ENCODE measurements around the gene PEF1.
"Not testable (repeated sequence)": the region's sequence is repeated elsewhere in the genome, so short reads cannot be mapped to it uniquely, and the experiment has no call there.

Gene PEF1

DNA sequence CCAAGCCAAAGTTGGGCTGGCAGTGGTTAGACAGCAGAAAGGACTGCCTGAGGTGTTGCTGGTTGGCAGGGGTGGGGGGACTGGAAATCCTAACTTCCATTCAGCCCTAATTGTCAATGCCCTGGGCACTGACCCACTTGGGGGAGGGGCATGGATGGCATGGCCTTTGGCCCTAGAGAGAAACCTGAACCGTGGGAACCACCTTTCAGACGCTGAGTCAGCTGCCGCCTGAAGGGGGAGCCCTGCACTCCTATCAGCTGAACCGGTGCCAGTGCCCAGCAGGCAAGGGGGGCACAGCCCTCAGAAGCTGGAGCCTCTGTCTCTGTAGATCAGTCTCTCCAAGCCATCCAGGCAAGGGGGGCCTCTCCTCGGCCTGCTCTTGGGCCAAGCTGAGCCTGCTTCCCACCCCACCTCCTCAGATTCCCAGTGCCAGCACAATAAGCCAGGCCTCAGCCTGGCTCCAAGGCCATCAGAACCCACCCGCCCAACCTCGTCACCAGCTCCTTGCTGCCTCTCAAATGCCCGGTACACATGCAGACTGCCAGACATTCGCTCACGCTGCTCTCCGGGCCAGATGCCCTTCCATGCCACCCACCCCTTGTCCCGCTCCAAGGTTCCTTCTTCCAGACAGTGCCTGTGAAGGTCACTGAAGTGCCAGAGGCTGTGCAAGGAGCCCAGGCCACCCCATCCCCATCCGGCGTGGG, 56.8 kb downstream of the PEF1 start:
- in situ Hi-C loops (cut with MboI; ENCODE audit: low sequenced_read_pairs) = no loop called here

DNA sequence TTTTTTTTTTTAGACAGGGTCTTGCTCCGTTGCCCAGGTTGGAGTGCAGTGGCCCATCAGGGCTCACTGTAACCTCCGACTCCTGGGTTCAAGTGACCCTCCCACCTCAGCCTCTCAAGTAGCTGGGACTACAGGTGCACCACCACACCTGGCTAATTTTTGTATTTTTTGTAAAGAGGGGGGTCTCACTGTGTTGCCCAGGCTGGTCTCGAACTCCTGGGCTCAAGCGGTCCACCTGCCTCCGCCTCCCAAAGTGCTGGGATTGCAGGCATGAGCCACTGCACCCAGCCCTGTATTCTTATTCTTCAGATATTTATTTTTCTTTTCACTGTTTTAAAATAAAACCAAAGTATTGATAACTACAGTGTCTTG, 57.4 kb downstream of the PEF1 start:
- in situ Hi-C loops (cut with MboI; ENCODE audit: low sequenced_read_pairs) = not testable (repeated sequence)

DNA sequence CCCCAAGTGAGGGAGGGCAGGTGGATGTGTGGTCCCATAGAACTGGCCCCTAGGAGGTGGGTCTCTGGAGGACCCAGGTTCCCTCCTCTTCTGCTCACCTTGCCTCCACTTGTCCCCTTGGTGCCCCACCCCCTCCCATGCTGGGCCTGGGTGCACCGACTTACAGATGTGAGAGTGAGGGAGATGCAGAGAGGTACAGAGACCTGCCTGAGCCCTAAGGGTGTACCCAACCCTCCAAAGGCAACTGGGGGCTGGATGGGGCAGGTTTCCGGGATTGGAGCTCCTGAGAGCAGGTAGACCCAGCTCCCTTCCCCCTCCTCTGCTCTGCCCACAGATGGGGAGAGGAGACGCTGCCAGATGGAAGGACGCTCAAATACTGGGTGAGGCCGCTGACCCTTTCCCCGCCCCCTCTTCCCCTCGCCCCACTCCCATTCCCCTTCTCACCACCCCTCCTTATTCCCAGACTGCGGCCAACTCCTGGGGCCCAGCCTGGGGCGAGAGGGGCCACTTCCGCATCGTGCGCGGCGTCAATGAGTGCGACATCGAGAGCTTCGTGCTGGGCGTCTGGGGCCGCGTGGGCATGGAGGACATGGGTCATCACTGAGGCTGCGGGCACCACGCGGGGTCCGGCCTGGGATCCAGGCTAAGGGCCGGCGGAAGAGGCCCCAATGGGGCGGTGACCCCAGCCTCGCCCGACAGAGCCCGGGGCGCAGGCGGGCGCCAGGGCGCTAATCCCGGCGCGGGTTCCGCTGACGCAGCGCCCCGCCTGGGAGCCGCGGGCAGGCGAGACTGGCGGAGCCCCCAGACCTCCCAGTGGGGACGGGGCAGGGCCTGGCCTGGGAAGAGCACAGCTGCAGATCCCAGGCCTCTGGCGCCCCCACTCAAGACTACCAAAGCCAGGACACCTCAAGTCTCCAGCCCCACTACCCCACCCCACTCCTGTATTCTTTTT, 58.0 kb downstream of the PEF1 start:
- in situ Hi-C loops (cut with MboI; ENCODE audit: low sequenced_read_pairs) = no loop called here

DNA sequence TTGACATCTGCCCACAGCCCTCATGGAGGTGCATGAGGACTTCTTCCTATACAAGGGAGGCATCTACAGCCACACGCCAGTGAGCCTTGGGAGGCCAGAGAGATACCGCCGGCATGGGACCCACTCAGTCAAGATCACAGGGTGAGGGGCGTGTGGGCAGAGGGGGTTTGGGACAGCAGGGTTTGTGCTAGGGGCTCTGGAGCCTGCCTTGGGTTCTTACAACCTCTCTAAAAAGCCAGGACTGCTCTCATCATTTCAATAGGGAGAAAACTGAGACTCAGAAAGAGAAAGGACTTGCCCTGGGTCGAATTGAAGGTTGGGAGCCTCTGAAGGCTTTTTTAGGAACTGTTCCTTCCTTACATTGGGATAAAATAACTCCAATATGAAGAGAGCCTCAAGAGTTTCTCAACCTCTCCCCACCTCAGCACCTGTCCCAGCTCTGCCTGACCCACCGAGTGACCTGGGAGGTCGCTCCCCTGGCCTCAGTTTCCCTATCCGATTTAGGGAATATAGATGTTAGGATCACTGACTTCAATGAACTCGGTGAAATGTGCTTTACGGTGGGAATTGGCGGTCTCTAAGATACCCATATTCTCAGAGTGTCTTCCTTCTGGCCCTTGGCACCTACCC, 58.8 kb downstream of the PEF1 start:
- in situ Hi-C loops (cut with MboI; ENCODE audit: low sequenced_read_pairs) = no loop called here

DNA sequence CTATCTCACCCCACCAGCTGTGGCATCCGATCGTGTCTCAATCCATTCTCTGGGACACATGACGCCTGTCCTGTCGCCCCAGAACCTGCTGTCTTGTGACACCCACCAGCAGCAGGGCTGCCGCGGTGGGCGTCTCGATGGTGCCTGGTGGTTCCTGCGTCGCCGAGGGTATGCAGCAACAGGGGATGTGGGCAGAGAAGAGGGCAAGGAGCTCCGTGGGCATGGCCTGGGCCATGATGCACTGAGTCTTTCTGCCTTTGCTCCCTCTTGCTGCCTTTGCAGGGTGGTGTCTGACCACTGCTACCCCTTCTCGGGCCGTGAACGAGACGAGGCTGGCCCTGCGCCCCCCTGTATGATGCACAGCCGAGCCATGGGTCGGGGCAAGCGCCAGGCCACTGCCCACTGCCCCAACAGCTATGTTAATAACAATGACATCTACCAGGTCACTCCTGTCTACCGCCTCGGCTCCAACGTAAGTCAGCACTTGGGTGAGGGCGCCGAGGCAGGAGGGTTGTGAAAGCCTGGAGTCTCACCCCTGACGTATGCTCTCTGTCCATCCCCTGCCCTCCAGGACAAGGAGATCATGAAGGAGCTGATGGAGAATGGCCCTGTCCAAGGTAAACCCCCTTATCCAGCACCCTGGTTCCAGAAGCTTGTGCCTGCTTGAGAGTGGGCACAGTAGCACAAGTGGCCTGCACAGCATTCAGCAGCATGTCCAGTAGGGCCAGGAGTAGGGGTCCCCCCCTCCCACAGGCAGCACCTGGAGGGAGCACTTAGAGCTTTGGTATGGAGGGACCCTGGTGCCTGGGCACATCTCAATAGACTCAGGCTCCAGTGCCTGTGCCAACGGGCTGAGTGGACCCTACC, 59.6 kb downstream of the PEF1 start:
- in situ Hi-C loops (cut with MboI; ENCODE audit: low sequenced_read_pairs) = no loop called here

DNA sequence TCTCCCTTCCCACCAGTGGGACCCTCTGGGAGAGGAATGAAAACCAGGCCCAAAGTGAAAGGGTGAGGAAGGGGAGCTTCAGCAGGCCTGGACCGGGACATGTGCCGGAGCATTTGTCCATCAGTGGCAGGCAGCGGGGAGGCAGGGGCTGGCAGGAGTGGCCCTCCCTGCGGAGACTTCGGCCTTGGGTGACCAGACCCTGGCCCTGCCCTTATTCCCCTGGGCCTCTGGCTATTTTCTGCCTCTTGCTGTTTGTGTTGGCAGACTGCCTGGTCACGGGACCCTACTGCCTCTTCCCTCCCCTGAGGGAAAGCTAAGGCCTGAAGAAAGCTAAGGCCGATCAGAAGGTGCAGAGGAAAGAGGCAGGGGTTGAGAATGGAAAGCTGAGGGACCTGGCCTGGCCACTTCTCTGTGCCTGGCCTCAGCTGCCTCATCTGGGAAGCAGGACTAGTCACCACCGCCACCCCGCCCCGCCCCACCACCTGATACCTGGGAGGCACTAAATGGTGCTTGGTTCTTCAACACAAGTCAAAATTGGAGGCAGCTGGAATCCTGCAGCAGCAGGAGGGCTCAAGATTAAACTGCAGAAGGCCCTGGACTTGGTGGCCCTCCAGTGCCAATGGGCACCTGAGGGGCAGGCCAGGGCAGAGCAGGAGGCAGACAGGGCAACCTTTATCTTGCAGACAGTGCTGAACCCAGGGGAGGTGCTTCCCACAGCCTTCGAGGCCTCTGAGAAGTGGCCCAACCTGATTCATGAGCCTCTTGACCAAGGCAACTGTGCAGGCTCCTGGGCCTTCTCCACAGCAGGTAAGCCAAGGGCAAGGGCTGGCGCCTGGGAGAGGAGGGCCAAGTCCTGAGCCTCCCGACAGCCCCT, 60.4 kb downstream of the PEF1 start:
- in situ Hi-C loops (cut with MboI; ENCODE audit: low sequenced_read_pairs) = no loop called here

DNA sequence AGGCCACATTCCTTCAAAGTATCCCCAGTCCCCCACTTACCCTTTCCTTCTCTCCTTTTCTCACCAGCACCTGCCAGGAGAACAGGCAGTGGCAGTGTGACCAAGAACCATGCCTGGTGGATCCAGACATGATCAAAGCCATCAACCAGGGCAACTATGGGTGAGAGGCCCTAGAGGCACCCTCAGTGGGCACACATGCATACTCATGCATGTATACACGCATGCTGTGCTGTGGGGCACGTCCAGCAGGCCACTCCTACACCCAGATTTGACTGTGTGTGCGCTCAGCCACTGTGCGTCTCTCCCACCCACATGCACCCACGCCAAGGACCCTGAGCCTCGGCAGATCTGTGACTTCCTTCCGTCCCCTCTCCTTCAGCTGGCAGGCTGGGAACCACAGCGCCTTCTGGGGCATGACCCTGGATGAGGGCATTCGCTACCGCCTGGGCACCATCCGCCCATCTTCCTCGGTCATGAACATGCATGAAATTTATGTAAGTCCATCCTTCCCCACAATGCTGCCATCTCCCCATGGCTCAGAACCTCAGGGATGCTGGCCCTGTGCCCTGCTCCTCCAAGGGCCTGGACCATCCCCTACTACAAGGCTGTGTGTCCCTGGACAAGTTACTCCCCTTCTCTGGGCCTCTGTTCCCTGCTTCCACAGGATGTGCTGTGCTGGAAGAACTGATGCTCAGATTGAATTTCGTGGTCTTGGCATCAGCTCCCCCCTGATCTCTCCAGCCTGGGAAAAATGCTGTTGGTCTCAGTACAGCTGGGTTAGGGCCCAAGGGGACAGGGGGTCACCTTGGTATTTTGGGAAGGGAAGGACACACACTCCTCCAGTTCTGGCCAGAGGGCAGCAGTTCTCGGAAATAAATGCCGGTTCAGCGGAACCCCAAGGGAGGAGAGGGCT, 61.3 kb downstream of the PEF1 start:
- in situ Hi-C loops (cut with MboI; ENCODE audit: low sequenced_read_pairs) = no loop called here

DNA sequence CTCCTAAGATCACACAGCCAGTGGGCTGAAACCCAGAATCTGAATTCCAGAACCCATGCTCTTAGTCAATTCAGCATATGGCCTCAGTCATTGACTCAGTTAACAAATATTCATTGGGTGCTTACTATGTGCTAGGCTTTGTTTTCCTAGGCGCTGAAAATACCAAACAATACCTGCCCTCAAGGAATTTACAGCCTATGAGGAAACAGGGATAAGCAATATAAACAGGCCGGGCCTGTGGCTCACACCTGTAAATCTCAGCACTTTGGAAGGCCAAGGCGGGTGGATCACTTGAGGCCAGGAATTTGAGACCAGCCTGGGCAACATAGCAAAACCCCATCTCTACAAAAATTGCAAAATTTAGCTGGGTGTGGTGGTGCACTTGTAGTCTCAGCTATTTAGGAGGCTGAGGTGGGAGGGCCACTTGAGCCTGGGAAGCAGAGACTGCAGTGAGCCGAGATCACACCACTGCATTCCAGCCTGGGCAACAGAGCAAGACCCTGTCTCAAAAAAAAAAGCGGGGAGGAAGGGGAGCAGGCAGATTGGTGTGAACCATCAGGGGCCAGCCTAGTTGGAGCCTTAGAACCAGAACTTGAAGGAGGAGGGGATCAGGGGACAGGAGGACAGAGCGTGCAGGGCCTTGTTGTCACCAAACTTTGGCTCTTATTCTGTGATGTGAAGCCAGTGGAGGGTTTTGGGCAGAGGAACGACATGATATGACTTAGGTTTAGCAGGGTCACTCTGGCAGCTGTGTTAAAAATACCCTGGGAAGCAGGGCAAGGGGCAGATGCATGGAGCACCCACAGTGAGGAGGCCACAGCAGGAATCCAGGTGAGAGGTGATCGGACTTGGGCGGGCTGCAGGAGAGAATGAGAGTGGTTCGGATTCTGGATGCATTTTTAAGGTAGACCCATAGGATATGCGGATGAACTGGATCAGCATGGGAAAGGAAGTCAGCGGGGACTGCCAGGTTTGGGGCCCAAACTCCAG, 62.6 kb downstream of the PEF1 start:
- in situ Hi-C loops (cut with MboI; ENCODE audit: low sequenced_read_pairs) = no loop called here

DNA sequence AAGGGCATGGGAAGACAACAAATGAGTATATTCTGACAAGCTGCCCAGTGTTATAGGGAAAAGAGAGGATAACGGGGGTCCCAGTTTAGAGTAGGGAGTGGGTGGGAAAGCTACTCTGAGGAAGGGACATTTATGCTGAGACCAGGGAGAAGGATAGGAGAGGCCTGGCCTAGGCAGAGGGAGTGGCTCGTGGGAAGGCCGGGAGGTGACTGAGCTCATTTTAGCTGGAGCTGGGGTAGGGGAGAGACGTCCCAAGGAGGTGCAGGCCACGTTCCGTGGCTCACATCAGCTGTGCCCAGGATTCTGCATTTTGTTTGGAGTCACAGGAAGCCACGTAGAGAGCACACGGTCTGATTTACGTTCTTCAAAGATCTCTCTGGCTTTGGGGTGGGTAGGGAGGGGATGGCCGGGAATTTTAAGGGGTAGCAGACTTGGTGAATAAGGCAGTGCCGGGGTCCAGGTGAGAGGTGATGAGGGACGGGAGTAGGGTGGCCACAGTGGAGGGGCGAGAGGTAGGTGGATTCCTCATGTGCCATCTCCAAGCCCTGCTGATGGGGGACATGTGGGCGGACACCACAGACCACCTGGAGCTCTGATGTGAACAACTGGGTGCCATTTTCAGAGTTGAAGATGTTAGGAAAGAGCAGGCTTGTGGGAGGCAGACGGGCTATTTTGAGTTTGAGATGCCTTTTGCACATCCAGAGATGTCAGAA, 63.6 kb downstream of the PEF1 start:
- in situ Hi-C loops (cut with MboI; ENCODE audit: low sequenced_read_pairs) = no loop called here

DNA sequence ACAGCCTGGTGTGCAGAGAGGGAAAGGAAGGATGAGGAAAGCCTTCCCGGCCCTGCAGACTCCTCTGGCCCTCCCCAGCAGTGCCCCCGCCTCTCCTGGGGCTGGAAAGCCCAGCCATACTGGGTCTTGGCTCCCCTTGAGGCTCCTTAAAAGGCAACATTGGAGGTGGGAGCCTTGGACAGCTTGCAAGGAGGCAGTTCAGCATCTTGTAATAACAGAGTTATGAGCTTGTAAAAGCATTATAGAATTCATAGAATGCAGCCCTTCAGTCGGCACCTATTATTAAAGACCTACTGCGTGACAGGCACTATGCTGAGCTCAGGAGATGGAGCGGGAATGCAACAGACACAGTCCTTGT, 64.2 kb downstream of the PEF1 start:
- in situ Hi-C loops (cut with MboI; ENCODE audit: low sequenced_read_pairs) = no loop called here
